HT-29 (cell line): ENCODE measurements around the gene BACH2. TPM values are rescaled to one million over a fixed set of nuclear protein-coding genes. Genes with fewer than 3 reads are reported as not detected.
"Not testable (repeated sequence)": the region's sequence is repeated elsewhere in the genome, so short reads cannot be mapped to it uniquely, and the experiment has no call there.

ENCODE experiments used
- DNase-seq: peaks from one replicate; pipeline ENCODE4 v3.0.0-alpha.2; 2015; ENCODE audit warnings: low spot score
- total RNA-seq: library from RNA; depleted of rRNA; stranded (reverse); fragments of >200 nt; shearing (Covaris generic); gene quantifications from 2 replicates; pipeline ENCODE4 v1.2.3, GENCODE V29; 2014

BACH2 gene
- total RNA-seq, 1 experiment from 2014 or later = not detected

GRCh38 chr6:90127595-90127994 lies 169.0 kb downstream of the BACH2 start:
- DNase-seq = no peak

DNA sequence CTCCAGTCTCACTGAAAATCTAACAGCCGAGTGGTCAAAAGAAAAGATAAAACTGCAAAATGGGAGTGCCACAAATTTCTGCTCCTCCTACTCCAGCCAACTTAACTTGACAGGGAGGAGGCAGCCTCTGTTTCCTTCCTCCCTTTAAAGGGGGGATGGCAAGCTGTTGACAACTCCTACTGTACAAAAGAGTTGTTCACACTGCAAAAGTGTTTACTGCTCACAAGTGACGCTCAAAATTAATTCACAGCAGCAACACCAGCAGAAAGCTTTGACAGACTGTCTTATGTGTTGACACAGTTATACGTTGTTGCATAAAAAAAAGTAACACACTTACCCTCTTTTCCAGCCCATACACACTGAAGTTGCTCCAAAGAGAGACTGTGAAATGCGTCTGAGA lies 169.8 kb downstream of the BACH2 start:
- DNase-seq = no peak

- no peak for DNase-seq
These were observed 170.5 kb downstream of the BACH2 start for GRCh38 chr6:90126181-90126580.

- DNase-seq = no peak
These were observed 171.7 kb downstream of the BACH2 start for GRCh38 chr6:90124874-90125510.

DNA sequence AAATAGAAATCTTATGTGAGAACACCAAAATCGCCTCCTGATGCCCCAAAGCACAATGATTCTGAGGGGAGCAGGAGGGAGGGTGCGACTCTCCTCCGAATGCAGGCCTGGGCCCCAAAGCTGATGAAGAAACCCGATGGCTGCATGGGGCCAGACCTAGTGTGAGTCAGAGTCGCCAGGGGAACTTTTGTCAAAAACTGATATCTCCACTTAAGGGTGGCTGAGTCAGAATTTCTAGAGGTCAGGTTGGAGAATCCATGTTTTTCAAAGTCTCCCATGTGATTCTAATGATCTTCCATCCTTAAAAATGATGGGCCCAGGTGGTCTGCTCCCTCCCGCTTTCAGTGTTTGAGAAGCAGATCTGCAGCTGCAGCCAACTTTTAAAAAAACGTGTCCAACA lies 172.8 kb downstream of the BACH2 start:
- no peak for DNase-seq

DNA sequence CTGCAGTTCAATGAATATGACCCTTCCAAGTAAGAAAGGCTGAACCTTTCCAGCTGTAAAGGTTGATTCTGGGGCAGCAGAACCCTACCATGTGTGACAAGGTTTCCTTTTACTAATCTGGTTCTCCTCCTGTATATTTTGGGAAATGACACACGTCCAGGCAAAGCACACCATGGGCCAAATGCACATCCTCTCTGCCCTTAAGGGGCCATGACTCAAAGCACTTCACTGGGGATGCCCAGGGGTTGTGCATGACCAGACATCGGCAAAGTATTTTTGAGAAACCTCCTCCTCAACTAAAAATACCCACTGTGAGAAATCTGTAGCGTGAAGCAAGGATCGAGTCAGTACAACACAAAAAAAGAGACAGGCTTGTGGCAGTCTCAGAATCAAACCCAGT lies 174.7 kb downstream of the BACH2 start:
- no peak for DNase-seq

GRCh38 chr6:90120327-90120726 lies 176.3 kb downstream of the BACH2 start:
- DNase-seq = no peak

DNA sequence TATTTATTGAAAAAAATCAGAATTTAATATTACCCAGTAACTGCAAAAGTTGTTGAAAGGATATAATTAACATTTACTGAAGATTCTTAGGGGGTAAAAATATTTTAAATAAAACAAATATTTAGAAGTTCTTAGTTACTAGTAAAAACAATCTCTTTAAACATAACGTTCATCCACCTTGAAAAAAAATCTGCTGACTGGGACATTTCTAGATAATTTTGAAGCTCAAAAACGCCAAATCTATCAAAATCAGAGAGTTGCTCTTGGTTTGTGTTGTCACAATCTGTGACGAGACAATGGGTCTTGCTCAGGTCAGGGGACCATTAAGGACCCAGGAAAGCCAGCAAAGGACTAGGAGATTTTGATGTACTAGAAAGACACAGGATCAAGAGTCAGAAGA lies 177.0 kb downstream of the BACH2 start:
- DNase-seq = no peak

DNA sequence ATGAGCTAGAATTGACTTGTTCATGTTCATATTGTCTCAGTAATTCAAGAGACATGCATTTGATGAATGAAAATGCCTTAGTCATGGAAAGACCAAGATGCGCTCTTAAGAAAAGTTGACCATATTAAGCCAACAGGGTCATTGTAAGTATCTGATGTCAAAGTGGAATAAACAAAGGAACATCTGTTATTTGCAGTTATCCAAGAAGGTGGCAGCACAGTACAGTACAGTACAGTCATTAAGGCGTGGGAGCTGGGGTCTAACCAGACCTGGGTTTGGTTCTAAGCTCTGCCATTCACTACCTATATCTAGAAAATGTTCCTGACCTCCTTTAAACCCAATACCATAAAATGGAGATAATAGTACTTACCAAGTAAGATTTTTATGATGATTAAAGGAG lies 178.1 kb downstream of the BACH2 start:
- no peak for DNase-seq

DNA sequence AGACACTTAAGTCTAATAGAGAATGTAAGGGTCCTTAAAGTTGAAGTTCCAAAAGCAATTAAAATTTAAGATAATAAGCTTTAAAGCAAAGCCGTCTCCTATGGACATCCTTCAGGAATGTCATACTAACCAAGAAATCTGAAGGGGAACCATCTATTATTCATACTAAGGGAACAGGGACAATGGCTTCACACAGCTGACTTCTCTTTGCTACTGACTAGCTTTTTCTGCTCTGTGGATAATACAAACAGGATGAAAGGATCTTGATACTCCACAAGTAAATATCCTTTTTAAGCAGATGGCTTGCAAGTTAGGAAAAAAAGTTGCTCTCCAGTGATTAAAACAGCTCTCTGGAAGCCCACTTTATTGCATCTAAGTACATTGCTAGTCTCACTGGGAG lies 178.6 kb downstream of the BACH2 start:
- DNase-seq = no peak

- DNase-seq = not testable (repeated sequence)
These were observed 180.5 kb downstream of the BACH2 start for GRCh38 chr6:90116126-90116525.

DNA sequence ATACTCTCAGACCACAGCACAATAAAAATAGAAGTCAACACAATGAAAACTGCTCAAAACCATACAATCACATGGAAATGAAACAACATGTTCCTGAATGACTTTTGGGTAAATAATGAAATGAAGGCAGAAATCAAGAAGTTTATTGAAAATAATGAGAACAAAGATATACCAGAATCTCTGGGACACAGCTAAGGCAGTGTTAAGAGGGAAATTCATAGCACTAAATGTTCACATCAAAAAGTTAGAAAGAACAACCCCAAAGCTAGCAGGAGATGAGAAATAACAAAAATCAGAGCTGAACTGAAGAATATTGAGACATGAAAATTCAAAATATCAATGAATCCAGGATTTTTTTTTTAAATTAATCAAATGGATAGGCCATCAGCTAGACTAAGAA lies 183.3 kb downstream of the BACH2 start:
- no peak for DNase-seq

GRCh38 chr6:90111387-90111786 lies 185.3 kb downstream of the BACH2 start:
- DNase-seq = no peak

DNA sequence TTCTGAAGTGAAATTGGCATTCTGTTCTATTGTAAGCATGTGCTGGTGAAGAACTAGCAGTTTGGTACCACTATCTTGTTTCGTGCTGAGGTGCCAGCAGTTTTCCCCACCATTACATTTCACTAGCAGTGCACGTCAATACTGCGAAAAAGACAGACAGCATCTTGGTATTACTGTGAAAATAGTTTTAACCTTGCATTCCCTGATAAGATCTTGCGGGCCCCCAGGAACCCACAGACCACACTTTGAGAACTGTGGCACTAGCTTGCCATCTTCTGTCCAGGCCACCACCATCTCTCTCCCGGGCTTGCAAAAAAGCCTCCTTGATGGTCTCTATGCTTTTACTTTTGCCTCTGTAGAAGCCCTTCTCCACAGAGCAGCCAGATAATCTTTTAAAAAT lies 185.7 kb downstream of the BACH2 start:
- DNase-seq = no peak

DNA sequence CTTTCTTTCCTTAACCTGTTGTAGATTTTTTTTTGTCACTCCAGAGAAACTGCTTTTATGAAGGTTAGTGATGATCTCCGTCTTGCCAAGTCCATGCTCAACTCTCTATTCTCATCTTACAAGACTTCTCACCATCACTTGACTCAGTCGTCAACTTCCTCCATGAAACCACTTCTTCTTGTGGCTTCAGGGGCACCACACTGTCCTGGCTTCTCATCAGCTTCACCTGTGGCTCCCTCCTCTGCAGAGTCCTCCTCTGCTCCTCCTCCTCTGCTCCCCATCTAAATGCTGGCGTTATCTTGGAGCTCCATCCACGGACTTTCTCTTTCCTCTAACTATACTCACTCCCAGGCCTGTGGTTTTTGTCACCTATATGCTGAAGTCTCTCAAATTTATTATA lies 187.5 kb downstream of the BACH2 start:
- DNase-seq = no peak

GRCh38 chr6:90107771-90108282 lies 188.8 kb downstream of the BACH2 start:
- no peak for DNase-seq

GRCh38 chr6:90107371-90107770 lies 189.3 kb downstream of the BACH2 start:
- no peak for DNase-seq

GRCh38 chr6:90106449-90106848 lies 190.2 kb downstream of the BACH2 start:
- no peak for DNase-seq

DNA sequence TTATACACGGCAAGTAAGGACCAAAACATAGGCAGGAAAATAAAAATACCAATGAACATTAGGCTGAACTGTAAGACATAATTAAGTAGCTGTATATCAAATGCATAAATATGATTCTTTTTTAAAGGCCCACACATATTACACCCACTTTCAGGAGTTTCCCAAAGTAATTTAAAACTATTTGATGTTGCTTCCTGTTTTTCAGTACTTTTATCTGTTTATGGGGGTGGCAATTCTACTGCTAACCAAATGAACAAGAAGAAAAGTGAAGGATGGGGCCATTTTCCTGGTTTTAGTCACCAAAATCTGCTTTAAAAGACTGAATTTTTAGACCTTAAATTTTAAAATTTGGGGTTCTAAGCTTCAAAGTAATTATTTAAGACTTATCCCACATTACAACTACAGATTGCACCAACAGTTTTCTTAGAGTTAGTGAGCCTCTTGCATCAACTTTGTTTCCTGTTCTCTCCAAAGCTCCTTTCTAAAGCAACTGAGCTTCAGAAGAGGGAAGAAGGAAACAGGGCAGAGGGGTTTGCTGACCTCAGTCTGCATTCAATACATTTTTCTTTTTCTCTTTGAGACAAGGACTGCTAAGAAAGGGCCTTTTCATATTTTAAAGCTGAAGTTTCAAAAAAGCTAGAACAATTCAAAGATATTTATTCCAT lies 191.0 kb downstream of the BACH2 start:
- no peak for DNase-seq

DNA sequence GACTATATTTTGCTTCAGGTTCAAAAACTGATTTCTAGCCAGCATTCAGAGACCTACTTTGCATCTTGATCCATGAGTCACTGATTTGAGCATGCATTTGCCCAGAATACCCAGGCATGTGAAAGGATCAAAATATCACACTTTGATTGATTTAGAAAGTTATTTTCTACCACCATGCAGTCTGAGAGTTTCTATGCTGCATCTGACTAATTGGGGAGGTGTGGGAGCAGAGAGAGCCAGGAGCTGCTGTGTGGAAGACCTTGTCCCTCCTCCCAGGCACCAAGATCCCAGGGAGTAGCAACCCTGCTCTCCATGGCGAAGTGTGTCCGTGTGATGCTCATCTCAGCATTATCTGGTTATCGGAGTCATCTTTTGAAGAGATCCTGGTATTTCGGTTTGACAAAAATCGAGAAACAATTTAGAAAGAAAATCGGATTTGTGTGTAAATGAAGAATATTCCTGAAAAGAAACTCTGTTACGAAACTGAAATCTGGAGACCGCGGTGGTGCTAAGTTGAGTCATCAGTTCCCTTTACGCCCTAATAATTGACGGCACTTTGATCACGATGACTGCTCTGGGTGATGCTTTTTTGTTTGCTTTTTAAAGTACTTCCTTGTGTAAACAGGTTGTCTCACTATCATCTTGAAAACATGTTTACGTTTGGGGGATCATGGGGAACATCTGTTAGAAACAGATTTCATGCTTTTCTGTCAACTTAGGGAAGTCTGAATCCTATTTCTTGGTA lies 193.4 kb downstream of the BACH2 start:
- peak; percentile 4 for DNase-seq

DNA sequence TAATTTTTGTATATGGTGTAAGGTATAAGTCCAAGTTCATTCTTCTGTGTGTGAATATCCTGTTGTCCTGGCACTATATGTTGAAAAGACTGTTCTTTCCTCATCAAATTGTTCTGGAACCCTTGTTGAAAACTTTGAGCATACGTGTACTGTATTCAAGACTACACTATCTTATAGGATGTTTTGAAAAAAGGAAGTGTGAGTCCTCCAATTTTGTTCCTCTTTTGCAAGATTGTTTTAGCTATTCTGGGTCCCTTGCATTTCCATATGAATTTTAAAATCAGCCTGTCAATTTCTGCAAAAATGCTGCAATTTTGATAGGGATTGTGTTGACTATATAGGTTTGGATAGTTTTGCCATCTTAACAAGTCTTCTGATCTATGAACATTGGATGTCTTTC lies 195.2 kb downstream of the BACH2 start:
- no peak for DNase-seq

GRCh38 chr6:90100059-90100665 lies 196.5 kb downstream of the BACH2 start:
- DNase-seq = no peak
